Middle frontal gyrus (tissue), 1 donor: ENCODE results near the gene TEX30.
A peak's percentile ranks its signal among the peaks of the same experiment; 100 is the strongest.

Source experiments
- DNase-seq: peaks from one replicate; pipeline ENCODE4 v3.0.0-alpha.2; 2015; ENCODE audit warnings: low spot score; ENCODE audit errors: extremely low spot score

Gene TEX30

DNA sequence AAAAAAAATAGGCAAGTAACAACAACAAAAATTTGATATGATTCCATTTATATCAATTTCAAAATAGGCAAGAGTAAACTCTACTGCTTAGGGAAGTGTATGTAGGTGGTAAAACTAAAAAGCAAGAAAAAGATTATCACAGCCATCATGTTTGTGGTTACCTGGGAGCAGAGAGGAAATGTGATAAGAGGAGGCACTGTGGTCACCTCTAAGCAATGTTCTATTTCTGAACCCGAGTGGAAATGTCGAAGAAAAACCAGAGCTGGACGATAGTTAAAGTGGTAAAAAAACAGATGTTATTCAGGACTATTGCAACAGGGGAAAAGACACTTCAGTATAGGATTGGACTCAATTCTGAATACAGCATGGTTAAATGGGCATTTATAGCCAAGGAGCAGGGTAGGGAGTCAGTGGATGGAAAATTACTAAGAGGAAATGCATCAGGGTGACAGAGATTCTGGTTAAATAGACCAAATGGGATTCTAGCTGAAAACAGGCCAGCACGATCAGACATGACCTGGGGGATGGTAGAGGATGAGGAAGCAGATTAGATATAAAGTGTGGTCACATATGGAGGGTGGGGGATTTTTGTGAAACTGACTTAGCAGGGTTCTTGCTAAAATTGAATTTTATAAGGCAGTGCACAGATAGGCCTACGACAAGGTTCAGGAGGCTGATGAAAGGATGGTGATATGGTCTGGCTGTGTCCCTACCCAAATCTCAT is 6.0 kb upstream of the TEX30 start:
- no peak for DNase-seq

DNA sequence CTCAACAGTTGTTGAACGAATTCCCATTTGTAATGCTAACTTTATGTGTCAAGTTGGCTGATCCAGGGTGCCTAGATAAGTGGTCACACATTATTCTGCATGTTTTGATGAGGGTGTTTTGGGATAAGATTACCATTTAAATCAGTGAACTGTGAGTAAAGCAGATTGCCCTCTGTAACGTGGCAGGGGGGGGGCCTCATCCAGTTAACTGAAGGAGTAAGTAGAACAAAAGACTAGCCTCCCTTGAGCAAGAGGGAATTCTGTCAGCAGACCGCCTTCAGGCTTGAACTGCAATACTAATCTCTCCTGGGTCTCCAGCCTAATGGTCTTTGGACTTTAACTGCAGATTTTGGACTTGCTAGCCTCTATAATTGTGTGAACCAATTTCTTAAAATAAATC is 4.2 kb upstream of the TEX30 start:
- no peak for DNase-seq

DNA sequence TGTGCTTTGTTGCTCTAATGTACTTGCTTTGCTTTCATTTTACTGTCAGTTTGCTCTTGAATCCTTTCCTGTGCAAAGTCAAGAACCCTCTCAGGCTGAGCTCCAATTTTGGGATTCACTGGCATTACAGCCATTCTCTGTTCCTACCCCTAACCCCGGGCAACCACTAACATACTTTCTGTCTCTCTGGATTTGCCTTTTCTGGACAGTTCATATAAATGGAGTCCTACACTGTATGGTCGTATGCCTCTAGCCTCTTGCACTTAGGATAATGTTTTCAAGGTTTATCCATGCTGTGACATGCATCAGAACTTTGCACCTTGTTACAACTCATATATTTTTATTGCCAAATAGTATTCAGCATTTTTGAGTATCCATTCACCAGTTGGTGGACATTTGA is 2.7 kb upstream of the TEX30 start:
- DNase-seq = no peak

GRCh38 chr13:102774591-102775520 is 1.3 kb upstream of the TEX30 start:
- DNase-seq = no peak

- no peak for DNase-seq
Observed at GRCh38 chr13:102774214-102774568, 605 bp upstream of the TEX30 start.

DNA sequence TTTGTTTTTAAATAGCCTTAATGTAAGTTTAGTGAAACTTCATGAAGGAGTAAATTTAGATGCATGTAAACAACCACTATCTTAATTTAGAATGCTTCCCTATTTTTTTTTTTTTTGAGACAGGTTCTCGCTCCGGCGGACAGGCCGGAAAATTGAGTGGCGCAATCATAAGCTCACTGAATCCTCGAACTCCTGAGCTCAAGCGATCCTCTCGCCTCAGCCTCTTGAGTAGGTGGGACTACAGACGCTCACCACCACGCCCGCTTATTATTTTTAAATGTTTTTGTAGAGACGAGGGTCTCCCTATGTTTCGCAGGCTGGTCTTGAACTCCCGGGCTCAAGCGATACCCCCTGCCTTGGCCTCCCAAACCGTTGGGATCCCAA is 1.6 kb downstream of the TEX30 start:
- no peak for DNase-seq

DNA sequence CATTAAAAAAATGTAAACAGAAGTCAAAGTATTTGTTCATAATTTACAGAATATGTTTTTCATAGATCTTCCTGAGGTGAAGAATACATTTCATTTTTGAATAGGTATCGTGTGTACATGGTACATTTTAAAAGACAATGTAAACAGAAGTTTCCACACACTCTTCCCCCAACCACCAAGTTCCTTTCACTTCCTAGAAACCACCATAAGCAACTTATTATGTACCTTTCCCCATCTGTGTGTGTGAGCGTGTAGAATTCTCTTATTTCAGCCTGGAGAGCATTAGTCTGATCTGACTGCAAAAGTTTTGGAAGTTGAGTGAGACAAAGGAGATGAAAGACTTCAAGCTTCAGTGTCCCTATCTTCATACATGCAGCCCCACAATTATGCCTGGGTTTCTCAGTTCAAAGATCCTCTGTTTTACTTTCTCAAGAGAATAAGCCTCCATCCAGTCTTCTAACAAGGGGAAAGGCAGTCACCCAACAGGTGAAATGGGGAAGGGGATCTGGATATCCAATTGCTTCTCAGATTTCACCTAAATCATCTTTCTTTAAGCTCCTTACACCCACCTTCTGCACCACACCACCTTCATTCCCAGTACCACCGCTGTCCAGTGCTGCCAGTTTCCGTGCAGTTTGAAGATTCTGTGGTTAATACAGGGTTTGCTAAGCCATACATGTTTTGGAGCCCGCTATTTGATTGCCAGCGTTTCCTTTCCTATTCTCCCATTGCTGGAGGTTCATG is 2.1 kb downstream of the TEX30 start:
- DNase-seq = no peak

DNA sequence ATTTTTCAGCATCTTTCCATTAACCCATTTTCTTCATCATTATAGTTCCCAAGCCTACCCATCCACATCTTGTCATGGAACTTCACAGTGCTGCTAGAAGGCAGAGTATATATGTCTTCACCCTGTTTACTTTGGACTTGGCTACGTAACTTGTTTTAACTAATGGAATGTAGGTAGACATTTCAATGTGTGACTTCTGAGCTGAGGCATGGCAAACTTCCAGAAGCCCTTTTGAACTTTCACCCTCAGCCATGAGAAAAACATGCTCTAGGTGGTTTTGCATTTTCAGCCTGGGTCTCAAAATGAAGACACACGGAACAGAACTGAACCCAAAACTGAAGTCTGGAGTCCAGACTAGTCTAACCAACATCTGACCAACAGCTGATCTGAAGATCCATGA is 3.2 kb downstream of the TEX30 start:
- no peak for DNase-seq

GRCh38 chr13:102769679-102770078 is 3.9 kb downstream of the TEX30 start:
- no peak for DNase-seq

- no peak for DNase-seq
Observed at GRCh38 chr13:102768909-102769308, 4.7 kb downstream of the TEX30 start.

DNA sequence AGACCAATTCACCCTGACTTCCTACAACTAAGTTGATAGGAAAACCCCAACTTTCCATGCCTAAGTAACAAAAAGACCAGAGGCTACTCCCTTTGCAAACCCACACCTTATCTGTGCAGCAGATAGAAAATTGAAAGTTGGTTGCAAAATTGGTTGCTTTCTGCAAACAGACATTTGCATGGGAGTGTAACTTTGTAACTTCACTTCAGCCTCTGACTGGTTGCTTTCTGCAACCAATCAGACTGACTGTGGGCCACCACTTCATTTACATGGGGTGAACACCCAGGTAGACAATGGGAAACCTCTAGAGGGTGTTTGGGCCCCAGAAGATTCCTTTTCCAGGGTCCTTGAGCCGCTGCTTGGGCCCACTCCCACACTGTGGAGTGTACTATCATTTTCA is 9.8 kb downstream of the TEX30 start:
- DNase-seq = no peak

GRCh38 chr13:102761071-102761470 is 12.5 kb downstream of the TEX30 start:
- no peak for DNase-seq

GRCh38 chr13:102758842-102759241 is 14.7 kb downstream of the TEX30 start:
- no peak for DNase-seq

- DNase-seq = no peak
Observed at GRCh38 chr13:102757006-102757405, 16.6 kb downstream of the TEX30 start.

GRCh38 chr13:102751886-102752285 is 21.7 kb downstream of the TEX30 start:
- no peak for DNase-seq

- no peak for DNase-seq
Observed at GRCh38 chr13:102742506-102742905, 31.1 kb downstream of the TEX30 start.

DNA sequence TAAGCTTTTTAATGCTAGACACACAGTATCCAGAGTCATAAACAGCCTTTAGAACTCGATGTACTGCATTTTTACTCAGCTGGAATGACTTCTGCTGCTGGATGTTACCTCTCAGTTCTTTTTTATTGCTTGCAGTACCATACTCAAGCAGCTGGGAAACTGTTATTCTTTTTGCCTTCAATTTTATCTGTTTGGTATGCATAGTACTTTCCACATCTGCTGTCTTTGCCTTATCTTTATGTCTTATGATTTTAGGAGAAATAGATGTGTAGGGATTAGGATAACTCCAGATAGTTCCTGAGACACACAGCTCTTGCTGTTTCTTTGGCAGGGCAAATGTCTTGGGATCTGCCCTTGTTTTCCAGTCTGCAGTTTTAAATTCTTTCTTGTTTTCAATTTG is 31.5 kb downstream of the TEX30 start:
- DNase-seq = no peak

GRCh38 chr13:102729560-102730270 is 43.9 kb downstream of the TEX30 start:
- no peak for DNase-seq

- no peak for DNase-seq
Observed at GRCh38 chr13:102726430-102726829, 47.2 kb downstream of the TEX30 start.

DNA sequence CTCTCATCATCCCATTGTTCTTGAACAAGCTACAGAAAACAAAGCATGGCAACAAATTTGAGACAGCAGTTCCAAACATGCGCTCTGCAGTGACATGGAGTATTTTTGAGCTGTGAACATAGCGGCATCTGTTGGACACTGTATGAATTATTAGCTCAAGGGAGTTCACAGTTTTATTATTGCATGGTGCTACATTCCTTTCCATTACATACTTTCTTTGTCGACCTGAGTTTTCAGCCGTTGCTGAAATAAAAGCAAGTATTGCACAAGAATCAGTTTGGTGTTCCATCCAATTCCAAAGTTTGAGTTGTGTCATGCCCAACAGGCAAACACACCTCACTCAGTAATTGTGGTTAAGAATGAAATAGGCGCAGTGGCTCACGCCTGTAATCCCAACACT is 48.7 kb downstream of the TEX30 start:
- no peak for DNase-seq

DNA sequence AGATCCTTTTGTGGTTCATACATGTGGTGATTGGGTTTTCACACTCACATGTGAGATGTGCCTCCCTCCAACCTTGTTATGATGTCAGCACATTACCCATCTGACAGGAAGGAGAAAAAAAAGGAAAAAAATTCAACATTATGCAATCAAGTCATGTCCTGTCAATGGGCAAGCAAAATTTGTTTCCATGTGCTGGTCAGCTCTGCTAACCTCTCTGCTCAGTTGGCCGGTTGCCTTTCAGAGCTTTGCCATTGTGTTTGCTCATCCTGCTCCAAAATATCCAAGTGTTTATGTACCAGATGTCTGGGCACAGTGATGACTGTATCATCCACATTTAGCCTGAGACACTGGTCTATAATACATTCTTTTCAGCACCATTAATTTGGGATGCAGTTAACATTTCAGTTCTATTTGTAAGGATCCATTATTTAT is 51.8 kb downstream of the TEX30 start:
- DNase-seq = peak; percentile 72
